Medulla oblongata (tissue), 1 donor: ENCODE data around the gene RNASE11.
"Not testable (repeated sequence)": the region's sequence is repeated elsewhere in the genome, so short reads cannot be mapped to it uniquely, and the experiment has no call there.

Experiments used
- DNase-seq: peaks from one replicate; pipeline ENCODE4 v3.0.0-alpha.2; 2015; ENCODE audit errors: extremely low spot score

RNASE11 gene

DNA sequence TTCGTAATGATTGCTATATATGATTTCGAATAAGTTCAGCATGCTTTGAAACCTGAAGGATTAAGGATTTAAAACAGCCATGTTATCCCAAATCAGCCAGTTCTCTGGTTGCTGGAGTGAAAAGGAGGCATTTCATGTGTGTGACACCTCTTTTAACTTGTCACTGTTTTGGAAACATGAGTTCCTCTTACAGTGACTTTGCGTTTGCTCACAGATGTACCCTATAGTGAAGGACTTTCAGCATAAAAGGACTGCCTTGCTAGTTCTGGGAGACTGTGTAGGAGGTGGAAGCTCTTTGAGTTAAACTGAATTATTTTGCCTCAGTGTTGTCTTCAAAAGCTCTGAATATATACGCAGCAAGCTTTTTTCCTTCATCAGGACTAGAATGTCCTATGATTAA, 7.6 kb downstream of the RNASE11 start:
- DNase-seq, result no peak

DNA sequence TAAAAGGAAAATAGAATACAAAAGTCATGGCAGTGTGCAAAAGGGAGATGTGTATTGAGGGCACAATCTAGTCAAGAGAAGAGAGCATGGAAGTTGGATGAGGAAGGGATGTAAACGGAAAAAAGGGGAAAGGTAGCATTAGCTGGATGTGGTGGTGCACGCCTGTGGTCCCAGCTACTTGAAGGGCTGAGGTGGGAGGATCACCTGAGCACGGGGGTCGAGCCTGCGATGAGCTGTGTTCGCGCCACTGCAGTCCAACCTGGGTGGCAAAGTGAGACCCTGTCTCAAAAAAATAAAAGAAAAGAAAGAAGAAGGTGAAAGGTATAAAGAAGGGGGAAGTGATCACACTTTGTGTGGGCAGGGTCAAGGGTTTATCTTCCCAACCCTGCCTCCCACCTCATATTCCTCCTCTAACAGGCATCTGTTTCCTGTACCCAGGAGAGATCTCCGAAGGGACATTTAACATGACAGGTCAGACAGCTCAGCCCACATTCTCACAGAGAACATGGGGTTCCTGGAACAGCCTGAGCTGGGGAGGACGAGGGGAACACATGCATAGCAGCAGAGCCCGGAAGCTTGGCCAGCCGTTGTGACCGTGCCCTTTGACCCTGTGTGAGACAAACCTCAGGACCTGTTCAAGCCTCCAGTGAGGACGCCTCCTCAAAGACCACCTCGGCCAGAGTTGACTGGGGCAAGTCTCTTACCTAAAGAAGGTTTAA, 8.9 kb downstream of the RNASE11 start:
- no peak for DNase-seq

GRCh38 chr14:20578325-20578724, 9.5 kb downstream of the RNASE11 start:
- DNase-seq, result no peak

GRCh38 chr14:20572382-20572990, 15.3 kb downstream of the RNASE11 start:
- not testable (repeated sequence) for DNase-seq

- not testable (repeated sequence) for DNase-seq
Measured at GRCh38 chr14:20570720-20571119, 17.1 kb downstream of the RNASE11 start.

- DNase-seq, result not testable (repeated sequence)
Measured at GRCh38 chr14:20569865-20570264, 17.9 kb downstream of the RNASE11 start.

DNA sequence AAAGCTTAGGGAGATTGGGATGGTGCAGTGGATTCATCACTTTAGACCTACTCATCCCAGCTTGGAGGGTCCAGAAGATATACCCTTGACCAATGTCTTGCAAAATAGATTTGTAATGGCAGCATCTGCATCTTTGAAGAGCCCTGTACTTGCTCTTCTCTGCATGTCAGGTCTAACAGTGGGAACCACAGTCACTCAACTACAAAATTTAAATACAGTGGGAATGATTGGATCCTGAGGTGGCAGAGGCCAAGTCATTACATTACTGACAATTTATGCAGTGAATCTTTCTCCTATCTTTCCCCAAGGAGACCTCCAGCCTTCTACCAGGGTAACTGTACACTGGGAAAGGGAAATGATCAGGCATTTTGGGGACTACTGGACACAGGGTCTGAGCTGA, 18.7 kb downstream of the RNASE11 start:
- DNase-seq, result no peak

DNA sequence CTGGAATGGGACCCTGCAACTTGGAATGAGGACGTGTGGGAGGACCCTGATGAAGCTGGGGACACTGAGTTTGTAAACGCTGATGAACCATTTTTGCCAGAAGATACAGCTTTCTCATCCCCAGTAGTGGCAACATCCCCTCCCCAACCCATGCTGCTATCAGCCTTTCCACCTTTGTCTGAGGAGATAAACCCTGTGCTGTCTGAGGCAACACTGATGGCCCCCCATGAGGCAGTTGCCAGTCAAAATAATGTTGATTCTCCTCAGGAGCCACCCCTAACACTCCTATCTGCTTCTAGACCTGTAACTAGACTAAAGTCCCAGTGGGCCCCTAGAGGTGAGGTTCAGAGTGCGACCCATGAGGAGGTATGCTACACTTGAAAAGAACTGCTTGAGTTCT, 19.4 kb downstream of the RNASE11 start:
- no peak for DNase-seq

DNA sequence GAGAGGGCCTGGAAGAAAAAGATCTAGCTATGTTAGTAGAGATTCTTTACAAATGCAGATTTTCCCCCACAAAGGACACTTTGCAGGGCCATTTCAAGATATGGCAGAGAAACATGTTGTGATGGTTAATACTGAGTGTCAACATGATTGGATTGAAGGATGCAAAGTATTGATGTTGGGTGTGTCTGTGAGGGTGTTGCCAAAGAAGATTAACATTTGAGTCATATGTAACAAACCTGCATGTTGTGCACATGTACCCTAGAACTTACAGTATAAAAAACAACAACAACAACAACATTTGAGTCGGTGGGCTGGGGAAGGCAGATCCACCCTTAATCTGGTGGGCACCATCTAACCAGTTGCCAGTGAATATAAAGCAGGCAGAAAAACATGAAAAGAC, 20.6 kb downstream of the RNASE11 start:
- DNase-seq, result not testable (repeated sequence)

DNA sequence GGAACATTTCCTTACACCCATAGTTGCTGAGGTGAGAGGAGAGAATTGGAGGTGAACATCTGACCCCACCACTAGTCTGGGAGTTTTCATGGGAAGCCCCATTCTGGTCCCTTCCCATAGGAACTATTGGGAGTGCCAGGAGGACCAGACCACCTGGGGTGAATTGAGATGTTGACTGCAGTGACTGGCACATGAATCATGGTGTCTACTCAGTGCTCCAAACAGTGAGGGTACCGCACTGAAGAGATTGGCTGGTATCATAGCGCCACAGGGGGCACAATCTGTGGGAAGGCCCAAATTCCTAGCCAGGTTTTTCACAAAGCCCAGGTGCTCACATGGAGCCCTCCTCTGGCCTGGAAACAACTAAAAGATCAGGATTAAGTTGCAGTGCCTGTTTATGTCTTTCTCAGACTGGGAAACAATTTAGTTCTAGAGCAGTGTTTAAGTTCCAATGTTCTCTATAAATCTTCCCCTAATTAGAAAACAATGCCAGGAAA, 23.3 kb downstream of the RNASE11 start:
- DNase-seq, result no peak

GRCh38 chr14:20563971-20564370, 23.8 kb downstream of the RNASE11 start:
- DNase-seq, result no peak

DNA sequence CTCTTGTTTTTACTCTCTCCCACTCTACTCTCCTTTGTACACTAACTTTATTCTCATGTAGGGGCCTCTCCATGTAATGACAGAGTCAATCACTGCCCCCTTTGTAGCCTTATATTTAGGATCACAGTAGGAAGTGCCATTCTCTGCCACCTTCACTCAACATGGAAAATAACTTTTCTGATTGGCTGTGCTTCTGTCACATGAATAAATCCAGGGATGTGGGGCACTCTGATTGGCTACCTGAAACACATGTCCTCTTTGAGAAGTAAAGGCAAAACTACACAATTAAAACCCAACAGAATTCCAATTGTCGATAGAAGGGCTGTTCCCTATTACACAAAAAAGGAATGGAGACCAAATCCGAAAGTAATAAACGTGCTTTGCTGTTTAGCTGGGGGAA, 26.8 kb downstream of the RNASE11 start, which contains the start of gene RNASE9:
Gene RNASE9 (minus strand): TSS at position 87 of the 400 bp plus-strand sequence.
- no peak for DNase-seq

DNA sequence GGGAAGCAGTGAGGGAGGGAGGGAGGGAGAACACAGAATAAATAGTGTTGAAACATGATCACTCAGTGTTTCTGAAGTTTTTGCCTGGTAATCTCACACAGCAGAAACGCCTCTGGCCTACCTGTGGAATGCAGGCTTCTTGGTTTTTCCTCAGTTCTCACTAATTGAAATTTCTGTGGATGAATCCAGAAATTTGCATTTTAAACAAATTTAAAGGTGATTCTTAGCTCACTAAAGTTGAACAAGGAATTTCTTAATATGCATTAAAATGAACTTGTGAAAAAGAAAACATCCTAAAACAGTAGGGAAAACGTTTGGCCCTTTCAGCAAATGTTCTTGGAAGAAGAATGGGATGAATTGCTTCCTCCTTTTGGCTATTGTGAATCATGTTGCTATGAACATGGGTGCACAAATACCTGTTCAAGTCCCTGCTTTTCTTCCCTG, 28.3 kb downstream of the RNASE11 start:
- no peak for DNase-seq

- DNase-seq, result no peak
Measured at GRCh38 chr14:20557212-20557542, 30.6 kb downstream of the RNASE11 start.

GRCh38 chr14:20556500-20557211, 31.1 kb downstream of the RNASE11 start:
- no peak for DNase-seq

DNA sequence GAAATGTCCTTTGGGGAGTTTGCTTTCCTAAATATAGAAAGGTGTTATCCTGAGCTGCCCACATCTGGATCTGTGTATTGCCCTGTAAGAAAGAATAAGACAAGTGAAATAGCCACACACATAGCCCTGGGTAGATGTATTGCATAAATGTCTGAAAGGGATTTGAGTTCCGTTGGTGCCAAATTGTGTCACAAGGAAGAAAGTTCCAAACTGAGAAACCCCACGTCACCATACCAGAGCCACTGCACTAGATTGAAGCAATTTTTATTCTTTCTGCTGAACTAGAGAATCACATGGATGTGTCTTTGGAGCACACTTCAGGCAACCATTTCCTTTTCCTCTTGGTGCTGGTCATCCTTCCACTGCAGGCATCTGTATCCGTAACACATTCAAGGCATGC, 32.0 kb downstream of the RNASE11 start:
- no peak for DNase-seq

- no peak for DNase-seq
Measured at GRCh38 chr14:20553024-20553423, 34.8 kb downstream of the RNASE11 start.

DNA sequence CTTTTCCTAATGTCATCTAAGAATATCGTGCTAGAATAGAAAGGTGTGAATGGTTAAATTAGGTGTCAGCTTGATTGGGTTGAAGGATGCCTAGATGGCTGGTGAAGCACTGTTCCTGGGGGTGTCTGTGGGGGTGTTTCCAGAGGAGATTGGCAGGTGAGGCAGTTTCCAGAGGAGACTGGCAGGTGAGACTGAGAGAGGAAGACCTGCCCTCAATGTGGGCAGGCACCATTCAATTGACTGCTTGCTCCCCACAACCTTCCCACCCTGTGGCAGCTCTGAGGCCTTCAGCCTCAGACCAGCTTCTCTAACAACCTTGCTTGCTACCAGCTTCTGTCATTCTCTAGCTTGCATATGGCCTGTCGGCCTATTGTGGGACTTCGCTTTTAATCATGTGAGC, 36.2 kb downstream of the RNASE11 start:
- no peak for DNase-seq

DNA sequence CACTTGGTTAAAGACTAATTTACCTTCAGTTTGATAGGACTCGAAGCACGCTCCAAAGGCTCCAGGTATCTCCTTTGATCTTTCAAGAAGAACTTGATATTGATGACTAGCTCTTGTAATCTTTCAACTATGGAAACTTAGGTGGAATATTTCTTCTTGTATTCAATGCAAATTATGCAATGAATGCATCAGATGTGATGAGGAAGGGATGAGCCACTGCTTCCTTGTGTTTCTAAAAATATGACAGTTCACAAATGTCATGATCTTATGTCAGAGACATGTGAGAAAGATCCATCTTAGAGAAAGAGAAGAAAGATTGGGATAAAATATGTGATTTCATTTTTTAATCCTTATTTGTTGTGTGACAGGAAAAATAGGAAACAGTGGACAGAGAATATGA, 36.9 kb downstream of the RNASE11 start:
- no peak for DNase-seq

- DNase-seq, result no peak
Measured at GRCh38 chr14:20548414-20549158, 39.2 kb downstream of the RNASE11 start.

DNA sequence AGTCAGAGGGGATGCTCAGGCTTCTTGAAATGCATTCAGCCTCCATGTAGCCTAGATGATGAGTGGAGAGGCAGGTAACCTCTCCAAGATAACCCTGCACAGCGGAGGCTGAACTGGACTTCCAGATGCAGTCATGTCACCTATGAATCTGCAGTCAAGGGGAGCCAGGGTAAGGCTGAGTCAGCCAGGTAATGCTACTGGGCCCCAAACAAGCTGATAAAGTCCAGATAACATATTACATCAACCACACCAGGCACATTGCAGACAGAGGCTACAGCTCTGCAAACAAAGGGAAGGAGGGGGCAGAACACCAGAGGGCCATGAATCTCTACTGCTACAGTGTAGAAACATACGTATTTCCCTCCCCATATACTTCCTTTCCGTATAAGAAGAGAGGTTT, 40.9 kb downstream of the RNASE11 start:
- DNase-seq, result no peak

- no peak for DNase-seq
Measured at GRCh38 chr14:20539906-20540305, 47.9 kb downstream of the RNASE11 start.
